HepG2 (cell line): Measurements from ENCODE around the gene ZNF341. TPM values are rescaled to one million over a fixed set of nuclear protein-coding genes. Genes with fewer than 3 reads are reported as not detected.

Source experiments
- ARNT2 ChIP-seq: sonication (generic); formaldehyde crosslinking; IDR thresholded peaks from 2 replicates; pipeline ENCODE4 v1.8.0; 2022; ENCODE audit warnings: mild to moderate bottlenecking, low read depth, missing genetic modification reagents, moderate library complexity
- BRD4 ChIP-seq: sonication (generic); formaldehyde crosslinking; IDR thresholded peaks from 2 replicates; pipeline ENCODE4 v1.4.0; 2020; ENCODE audit warnings: missing genetic modification reagents
- ELF3 ChIP-seq: IDR thresholded peaks from 2 replicates; pipeline ENCODE4 v1.6.1; 2016; ENCODE audit warnings: missing genetic modification reagents, missing compliant biosample characterization
- HES4 ChIP-seq: sonication (generic); formaldehyde crosslinking; IDR thresholded peaks from 2 replicates; pipeline ENCODE4 v1.9.0; 2021; ENCODE audit warnings: mild to moderate bottlenecking, missing genetic modification reagents, borderline replicate concordance
- NONO ChIP-seq, 2 experiments: fragments of 450-650 bp in 1 of 2; sonication (generic) in 1 of 2; formaldehyde crosslinking in 1 of 2; IDR thresholded peaks in 1 of 2; conservative IDR thresholded peaks in 1 of 2; 2 replicates each; pipeline versions ENCODE4 v1.6.1 to v1.8.0; 2017 to 2022; ENCODE audit warnings: mild to moderate bottlenecking in 1 of 2, missing genetic modification reagents in 1 of 2, moderate library complexity in 1 of 2
- TOPORS ChIP-seq: sonication (generic); formaldehyde crosslinking; IDR thresholded peaks from 2 replicates; pipeline ENCODE4 v1.8.0; 2023; ENCODE audit warnings: mild to moderate bottlenecking, missing genetic modification reagents
- ZMYM2 ChIP-seq: sonication (generic); formaldehyde crosslinking; IDR thresholded peaks from 2 replicates; pipeline ENCODE4 v1.8.0; 2022; ENCODE audit warnings: mild to moderate bottlenecking, missing genetic modification reagents
- ZNF652 ChIP-seq: IDR thresholded peaks from 2 replicates; pipeline ENCODE4 v1.6.1; 2016; ENCODE audit warnings: low read depth, borderline replicate concordance
- polyA plus RNA-seq, 8 experiments: library from polyadenylated mRNA; depleted of rRNA in 3 of 8; stranded (reverse) in 7 of 8; unstranded in 1 of 8; fragments of >200 nt; fragmentation: Illumina TruSeq in 4 of 8; extraction: Trizol in 4 of 8; gene quantifications; 2 replicates each; pipeline versions ENCODE4 v1.2.1 to v1.2.3, GENCODE V29; 2011 to 2016; ENCODE audit warnings: low read depth in 4 of 8, missing spikeins in 1 of 8, mixed read lengths in 1 of 8; ENCODE audit not compliant: insufficient read depth in 1 of 8
- total RNA-seq, 5 experiments: library from RNA; depleted of rRNA; stranded (reverse); fragments of >200 nt; fragmentation: Illumina TruSeq; extraction: Trizol; gene quantifications; 2 replicates each; pipeline ENCODE4 v1.2.3, GENCODE V29; 2016; ENCODE audit warnings: low read depth in 1 of 5
- TF ChIP-seq, protein P1 (sequence below): sonication (generic); formaldehyde crosslinking; IDR thresholded peaks from 2 replicates; pipeline ENCODE4 v1.8.0; 2022; ENCODE audit warnings: mild to moderate bottlenecking, missing genetic modification reagents, borderline replicate concordance
- TF ChIP-seq, protein P2 (sequence below): sonication (generic); formaldehyde crosslinking; IDR thresholded peaks from 2 replicates; pipeline ENCODE4 v1.4.0; 2020; ENCODE audit warnings: mild to moderate bottlenecking, missing genetic modification reagents
- TF ChIP-seq, protein P3 (sequence below): sonication (generic); formaldehyde crosslinking; conservative IDR thresholded peaks from 2 replicates; pipeline ENCODE4 v1.8.1; 2023; ENCODE audit warnings: missing genetic modification reagents
- TF ChIP-seq, protein P4 (sequence below): sonication (generic); formaldehyde crosslinking; IDR thresholded peaks from 2 replicates; pipeline ENCODE4 v1.8.1; 2023; ENCODE audit warnings: mild to moderate bottlenecking, moderate library complexity, missing genetic modification reagents
- TF ChIP-seq, protein P5 (sequence below): fragments of 450-650 bp; IDR thresholded peaks from 2 replicates; pipeline ENCODE4 v1.6.1; 2017; ENCODE audit warnings: mild to moderate bottlenecking
- TF ChIP-seq, protein P6 (sequence below): sonication (generic); formaldehyde crosslinking; IDR thresholded peaks from 2 replicates; pipeline ENCODE4 v1.4.0; 2020; ENCODE audit warnings: mild to moderate bottlenecking, missing genetic modification reagents
- TF ChIP-seq, protein P7 (sequence below): sonication (generic); formaldehyde crosslinking; IDR thresholded peaks from 2 replicates; pipeline ENCODE4 v1.5.0; 2020; ENCODE audit warnings: mild to moderate bottlenecking, missing genetic modification reagents, borderline replicate concordance

Gene ZNF341
- total and polyA plus RNA-seq, 2 of the 13 experiments (the other 11 are each of a cell fraction or from before 2014, with no cell fraction given), result 1.1 to 2.2 TPM

DNA sequence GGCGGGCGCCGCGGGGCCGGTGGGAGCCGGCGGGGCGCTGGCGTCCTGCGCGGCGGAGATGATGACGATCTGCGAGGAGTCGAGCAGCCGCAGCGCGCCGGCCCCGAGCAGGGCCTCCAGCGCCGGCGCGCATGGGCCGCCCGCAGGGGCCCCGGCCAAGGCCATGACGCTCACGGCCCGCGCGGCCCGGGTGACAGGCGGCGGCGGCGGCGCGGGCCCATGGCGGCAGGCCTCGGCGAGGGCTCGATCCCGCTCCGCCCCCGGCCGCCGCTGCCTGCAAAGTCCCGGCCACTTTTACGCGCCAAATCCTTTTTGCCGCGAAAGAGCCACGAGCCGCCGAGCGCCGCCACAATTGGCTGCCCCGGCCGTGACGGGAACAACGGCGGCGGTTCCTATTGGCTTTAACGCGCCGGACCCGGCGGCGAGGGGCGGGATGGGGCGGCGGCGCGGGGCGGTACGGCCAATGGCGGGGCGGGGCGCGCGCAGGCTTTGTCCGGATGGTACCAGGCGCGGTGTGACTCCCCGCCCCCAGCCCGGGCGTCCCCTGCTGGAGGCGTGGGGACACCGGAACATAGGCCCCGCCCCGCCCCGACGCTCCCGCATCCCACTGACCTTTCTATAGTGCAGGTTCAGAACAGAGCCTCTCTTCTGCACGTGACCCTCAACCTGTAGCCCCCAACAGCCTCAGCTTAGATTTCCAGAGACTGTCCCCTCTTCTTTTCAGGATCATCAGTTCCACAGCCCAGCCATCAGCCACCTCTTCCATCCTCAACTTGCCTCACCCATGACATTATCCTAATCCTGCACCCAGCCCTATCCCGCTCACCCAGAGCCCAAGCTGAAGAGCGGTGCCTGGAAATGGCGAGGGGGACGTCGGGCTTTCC lies 45.5 kb upstream of the ZNF341 start, which contains the start of gene E2F1 (continued):
- TF ChIP-seq, protein P1, sequence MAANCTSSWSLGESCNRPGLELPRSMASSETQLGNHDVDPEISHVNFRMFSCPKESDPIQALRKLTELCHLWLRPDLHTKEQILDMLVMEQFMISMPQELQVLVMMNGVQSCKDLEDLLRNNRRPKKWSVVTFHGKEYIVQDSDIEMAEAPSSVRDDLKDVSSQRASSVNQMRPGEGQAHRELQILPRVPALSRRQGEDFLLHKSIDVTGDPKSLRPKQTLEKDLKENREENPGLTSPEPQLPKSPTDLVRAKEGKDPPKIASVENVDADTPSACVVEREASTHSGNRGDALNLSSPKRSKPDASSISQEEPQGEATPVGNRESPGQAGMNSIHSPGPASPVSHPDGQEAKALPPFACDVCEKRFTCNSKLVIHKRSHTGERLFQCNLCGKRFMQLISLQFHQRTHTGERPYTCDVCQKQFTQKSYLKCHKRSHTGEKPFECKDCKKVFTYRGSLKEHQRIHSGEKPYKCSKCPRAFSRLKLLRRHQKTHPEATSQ (CRISPR knock-in tag), result peak; percentile 80; the same call in 1 of the 2 replicates
- TF ChIP-seq, protein P2, sequence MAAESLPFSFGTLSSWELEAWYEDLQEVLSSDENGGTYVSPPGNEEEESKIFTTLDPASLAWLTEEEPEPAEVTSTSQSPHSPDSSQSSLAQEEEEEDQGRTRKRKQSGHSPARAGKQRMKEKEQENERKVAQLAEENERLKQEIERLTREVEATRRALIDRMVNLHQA (CRISPR knock-in tag), result peak; percentile 20; the same call in 1 of the 2 replicates
- TF ChIP-seq, protein P3, sequence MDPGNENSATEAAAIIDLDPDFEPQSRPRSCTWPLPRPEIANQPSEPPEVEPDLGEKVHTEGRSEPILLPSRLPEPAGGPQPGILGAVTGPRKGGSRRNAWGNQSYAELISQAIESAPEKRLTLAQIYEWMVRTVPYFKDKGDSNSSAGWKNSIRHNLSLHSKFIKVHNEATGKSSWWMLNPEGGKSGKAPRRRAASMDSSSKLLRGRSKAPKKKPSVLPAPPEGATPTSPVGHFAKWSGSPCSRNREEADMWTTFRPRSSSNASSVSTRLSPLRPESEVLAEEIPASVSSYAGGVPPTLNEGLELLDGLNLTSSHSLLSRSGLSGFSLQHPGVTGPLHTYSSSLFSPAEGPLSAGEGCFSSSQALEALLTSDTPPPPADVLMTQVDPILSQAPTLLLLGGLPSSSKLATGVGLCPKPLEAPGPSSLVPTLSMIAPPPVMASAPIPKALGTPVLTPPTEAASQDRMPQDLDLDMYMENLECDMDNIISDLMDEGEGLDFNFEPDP (CRISPR knock-in tag), result no peak
- TF ChIP-seq, protein P4, sequence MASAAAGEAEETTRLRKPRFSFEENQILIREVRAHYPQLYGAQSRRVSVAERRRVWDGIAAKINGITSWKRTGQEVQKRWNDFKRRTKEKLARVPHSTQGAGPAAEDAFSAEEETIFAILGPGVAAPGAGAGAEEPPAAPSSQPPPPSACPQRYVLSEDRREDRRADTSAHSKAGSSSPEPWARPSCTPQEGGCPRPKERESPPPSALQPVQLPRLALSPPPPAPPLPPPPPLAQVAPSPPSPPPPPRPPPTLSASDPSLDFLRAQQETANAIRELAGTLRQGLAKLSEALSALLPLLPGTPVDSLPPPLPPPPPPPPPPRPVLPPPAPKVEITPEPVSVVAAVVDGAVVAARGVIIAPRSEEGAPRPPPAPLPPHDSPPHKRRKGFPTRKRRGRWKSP (CRISPR knock-in tag), result peak; percentile 88
- TF ChIP-seq, protein P5, sequence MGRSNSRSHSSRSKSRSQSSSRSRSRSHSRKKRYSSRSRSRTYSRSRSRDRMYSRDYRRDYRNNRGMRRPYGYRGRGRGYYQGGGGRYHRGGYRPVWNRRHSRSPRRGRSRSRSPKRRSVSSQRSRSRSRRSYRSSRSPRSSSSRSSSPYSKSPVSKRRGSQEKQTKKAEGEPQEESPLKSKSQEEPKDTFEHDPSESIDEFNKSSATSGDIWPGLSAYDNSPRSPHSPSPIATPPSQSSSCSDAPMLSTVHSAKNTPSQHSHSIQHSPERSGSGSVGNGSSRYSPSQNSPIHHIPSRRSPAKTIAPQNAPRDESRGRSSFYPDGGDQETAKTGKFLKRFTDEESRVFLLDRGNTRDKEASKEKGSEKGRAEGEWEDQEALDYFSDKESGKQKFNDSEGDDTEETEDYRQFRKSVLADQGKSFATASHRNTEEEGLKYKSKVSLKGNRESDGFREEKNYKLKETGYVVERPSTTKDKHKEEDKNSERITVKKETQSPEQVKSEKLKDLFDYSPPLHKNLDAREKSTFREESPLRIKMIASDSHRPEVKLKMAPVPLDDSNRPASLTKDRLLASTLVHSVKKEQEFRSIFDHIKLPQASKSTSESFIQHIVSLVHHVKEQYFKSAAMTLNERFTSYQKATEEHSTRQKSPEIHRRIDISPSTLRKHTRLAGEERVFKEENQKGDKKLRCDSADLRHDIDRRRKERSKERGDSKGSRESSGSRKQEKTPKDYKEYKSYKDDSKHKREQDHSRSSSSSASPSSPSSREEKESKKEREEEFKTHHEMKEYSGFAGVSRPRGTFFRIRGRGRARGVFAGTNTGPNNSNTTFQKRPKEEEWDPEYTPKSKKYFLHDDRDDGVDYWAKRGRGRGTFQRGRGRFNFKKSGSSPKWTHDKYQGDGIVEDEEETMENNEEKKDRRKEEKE, result no peak
- TF ChIP-seq BRD4 (CRISPR knock-in tag) (no peak), ZMYM2 (CRISPR knock-in tag) (no peak), ELF3 (CRISPR knock-in tag) (peak; percentile 60; the same call in 1 of the 2 replicates), HES4 (no peak), NONO (IDR thresholded peaks at IDR 0.05) (no peak), NONO (CRISPR knock-in tag; conservative IDR thresholded peaks at IDR 0.05) (peak; percentile 75; the same call in 1 of the 2 replicates), TOPORS (no peak), ZNF652 (CRISPR knock-in tag) (no peak), ARNT2 (CRISPR knock-in tag) (peak; percentile 99)
- TF ChIP-seq, protein P6, sequence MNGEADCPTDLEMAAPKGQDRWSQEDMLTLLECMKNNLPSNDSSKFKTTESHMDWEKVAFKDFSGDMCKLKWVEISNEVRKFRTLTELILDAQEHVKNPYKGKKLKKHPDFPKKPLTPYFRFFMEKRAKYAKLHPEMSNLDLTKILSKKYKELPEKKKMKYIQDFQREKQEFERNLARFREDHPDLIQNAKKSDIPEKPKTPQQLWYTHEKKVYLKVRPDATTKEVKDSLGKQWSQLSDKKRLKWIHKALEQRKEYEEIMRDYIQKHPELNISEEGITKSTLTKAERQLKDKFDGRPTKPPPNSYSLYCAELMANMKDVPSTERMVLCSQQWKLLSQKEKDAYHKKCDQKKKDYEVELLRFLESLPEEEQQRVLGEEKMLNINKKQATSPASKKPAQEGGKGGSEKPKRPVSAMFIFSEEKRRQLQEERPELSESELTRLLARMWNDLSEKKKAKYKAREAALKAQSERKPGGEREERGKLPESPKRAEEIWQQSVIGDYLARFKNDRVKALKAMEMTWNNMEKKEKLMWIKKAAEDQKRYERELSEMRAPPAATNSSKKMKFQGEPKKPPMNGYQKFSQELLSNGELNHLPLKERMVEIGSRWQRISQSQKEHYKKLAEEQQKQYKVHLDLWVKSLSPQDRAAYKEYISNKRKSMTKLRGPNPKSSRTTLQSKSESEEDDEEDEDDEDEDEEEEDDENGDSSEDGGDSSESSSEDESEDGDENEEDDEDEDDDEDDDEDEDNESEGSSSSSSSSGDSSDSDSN, result peak; percentile 41
- TF ChIP-seq, protein P7, sequence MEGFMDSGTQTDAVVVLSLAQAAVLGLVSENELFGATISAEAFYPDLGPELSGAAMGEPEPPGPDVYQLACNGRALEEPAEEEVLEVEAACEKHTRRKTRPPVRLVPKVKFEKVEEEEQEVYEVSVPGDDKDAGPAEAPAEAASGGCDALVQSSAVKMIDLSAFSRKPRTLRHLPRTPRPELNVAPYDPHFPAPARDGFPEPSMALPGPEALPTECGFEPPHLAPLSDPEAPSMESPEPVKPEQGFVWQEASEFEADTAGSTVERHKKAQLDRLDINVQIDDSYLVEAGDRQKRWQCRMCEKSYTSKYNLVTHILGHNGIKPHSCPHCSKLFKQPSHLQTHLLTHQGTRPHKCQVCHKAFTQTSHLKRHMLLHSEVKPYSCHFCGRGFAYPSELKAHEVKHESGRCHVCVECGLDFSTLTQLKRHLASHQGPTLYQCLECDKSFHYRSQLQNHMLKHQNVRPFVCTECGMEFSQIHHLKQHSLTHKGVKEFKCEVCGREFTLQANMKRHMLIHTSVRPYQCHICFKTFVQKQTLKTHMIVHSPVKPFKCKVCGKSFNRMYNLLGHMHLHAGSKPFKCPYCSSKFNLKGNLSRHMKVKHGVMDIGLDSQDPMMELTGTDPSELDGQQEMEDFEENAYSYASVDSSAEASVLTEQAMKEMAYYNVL (CRISPR knock-in tag), result no peak; the same call in 1 of the 2 replicates
